Measurements from ENCODE around the gene DLG1. TPM values are rescaled to one million over a fixed set of nuclear protein-coding genes. Genes with fewer than 3 reads are reported as not detected.

The DLG1 gene
- polyA plus RNA-seq, 1 donor from 2014 or later: 43.9 TPM

DNA sequence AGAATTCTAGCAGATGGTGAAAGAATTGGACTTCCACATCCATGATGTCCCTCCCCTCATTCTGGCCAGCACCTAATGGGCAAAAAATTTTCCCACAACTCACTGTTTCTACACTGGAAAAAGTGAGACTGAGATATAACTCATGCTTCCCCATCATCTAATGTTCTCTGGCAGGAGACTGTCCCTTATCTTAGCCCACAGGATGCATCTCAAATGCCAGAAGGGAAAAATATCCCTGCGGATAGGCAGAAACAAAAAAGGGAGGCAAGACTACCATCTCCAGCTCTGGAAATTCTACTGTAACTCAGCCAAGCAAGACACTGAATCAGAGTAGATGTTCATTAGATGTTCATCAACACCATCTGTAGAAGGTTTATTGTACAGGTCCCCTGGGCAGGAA lies 58.6 kb downstream of the DLG1 start:
- Histone ChIP-seq H4K20me1 (ENCODE audit: insufficient read depth) (no peaks in the 10 kb centered on the region), H3K9me3 (ENCODE audit: low read length) (peaks cover 3% of the 10 kb centered on the region)

DNA sequence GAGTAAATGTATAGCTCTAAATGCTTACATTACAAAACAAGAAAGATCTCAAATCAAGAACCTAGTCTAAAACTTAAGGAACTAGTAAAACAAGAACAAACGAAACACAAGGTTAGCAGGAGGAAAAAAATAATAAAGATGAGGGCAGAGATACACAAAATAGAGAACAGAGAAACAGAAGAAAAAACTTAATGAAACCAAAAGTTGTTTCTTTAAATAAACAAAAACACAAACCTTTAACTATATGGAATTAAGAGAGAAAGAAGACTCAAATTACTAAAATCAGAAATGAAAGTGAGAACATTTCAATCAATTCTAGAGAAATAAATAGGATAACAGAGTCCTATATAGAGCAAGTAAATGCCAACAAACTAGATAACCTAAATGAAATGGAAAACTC lies 59.6 kb downstream of the DLG1 start:
- Histone ChIP-seq H3K27ac (ENCODE audit: low read length) (no peak overlapping the region), H3K9ac (ENCODE audit: low read length) (no peak overlapping the region), H3K9me2 (ENCODE audit: insufficient read depth, low read length) (no peaks in the 10 kb centered on the region), H3F3A (ENCODE audit: insufficient read depth, low read length, poor library complexity, severe bottlenecking) (no peaks in the 10 kb centered on the region), H3K27me3 (ENCODE audit: insufficient read depth, low read depth, low read length) (no peaks in the 10 kb centered on the region), H3K36me3 (ENCODE audit: insufficient read depth, low read length) (peaks cover 3% of the 10 kb centered on the region), H3K79me2 (replicated peaks; ENCODE audit: insufficient read depth, low read length) (peaks cover 46% of the 10 kb centered on the region), H4K20me1 (ENCODE audit: insufficient read depth) (no peaks in the 10 kb centered on the region), H3K4me3 (ENCODE audit: low read length) (no peak overlapping the region), H2AFZ (ENCODE audit: low read depth, low read length) (no peak overlapping the region), H3K4me2 (ENCODE audit: low read length) (no peak overlapping the region), H3K9me3 (ENCODE audit: low read length) (peaks cover 3% of the 10 kb centered on the region)
- no peak for TF ChIP-seq MXI1 (conservative IDR thresholded peaks at IDR 0.05; ENCODE audit: poor library complexity, severe bottlenecking)
- TF ChIP-seq, protein P1, sequence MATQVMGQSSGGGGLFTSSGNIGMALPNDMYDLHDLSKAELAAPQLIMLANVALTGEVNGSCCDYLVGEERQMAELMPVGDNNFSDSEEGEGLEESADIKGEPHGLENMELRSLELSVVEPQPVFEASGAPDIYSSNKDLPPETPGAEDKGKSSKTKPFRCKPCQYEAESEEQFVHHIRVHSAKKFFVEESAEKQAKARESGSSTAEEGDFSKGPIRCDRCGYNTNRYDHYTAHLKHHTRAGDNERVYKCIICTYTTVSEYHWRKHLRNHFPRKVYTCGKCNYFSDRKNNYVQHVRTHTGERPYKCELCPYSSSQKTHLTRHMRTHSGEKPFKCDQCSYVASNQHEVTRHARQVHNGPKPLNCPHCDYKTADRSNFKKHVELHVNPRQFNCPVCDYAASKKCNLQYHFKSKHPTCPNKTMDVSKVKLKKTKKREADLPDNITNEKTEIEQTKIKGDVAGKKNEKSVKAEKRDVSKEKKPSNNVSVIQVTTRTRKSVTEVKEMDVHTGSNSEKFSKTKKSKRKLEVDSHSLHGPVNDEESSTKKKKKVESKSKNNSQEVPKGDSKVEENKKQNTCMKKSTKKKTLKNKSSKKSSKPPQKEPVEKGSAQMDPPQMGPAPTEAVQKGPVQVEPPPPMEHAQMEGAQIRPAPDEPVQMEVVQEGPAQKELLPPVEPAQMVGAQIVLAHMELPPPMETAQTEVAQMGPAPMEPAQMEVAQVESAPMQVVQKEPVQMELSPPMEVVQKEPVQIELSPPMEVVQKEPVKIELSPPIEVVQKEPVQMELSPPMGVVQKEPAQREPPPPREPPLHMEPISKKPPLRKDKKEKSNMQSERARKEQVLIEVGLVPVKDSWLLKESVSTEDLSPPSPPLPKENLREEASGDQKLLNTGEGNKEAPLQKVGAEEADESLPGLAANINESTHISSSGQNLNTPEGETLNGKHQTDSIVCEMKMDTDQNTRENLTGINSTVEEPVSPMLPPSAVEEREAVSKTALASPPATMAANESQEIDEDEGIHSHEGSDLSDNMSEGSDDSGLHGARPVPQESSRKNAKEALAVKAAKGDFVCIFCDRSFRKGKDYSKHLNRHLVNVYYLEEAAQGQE (IDR thresholded peaks at IDR 0.05; ENCODE audit: borderline replicate concordance): no peak
- TF ChIP-seq, protein P2, sequence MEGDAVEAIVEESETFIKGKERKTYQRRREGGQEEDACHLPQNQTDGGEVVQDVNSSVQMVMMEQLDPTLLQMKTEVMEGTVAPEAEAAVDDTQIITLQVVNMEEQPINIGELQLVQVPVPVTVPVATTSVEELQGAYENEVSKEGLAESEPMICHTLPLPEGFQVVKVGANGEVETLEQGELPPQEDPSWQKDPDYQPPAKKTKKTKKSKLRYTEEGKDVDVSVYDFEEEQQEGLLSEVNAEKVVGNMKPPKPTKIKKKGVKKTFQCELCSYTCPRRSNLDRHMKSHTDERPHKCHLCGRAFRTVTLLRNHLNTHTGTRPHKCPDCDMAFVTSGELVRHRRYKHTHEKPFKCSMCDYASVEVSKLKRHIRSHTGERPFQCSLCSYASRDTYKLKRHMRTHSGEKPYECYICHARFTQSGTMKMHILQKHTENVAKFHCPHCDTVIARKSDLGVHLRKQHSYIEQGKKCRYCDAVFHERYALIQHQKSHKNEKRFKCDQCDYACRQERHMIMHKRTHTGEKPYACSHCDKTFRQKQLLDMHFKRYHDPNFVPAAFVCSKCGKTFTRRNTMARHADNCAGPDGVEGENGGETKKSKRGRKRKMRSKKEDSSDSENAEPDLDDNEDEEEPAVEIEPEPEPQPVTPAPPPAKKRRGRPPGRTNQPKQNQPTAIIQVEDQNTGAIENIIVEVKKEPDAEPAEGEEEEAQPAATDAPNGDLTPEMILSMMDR (IDR thresholded peaks at IDR 0.05; ENCODE audit: poor library complexity, severe bottlenecking): no peak
- TF ChIP-seq EZH2 (IDR thresholded peaks at IDR 0.05; ENCODE audit: borderline replicate concordance, insufficient read depth, low read length, poor library complexity, severe bottlenecking): no peak
- no peak for TF ChIP-seq TAF1 (IDR thresholded peaks at IDR 0.05; ENCODE audit: low read depth)
- no peak for TF ChIP-seq POLR2AphosphoS5 (IDR thresholded peaks at IDR 0.05)

More for the DNA sequence above, 58.6 kb downstream of the DLG1 start:
- Histone ChIP-seq H3K27me3 (ENCODE audit: insufficient read depth, low read depth, low read length) (no peaks in the 10 kb centered on the region), H2AFZ (ENCODE audit: low read depth, low read length) (no peak overlapping the region), H3K27ac (ENCODE audit: low read length) (no peak overlapping the region), H3K9ac (ENCODE audit: low read length) (no peak overlapping the region), H3K4me2 (ENCODE audit: low read length) (no peak overlapping the region), H3K4me3 (ENCODE audit: low read length) (no peak overlapping the region), H3K36me3 (ENCODE audit: insufficient read depth, low read length) (peaks cover 3% of the 10 kb centered on the region), H3K9me2 (ENCODE audit: insufficient read depth, low read length) (no peaks in the 10 kb centered on the region), H3K79me2 (replicated peaks; ENCODE audit: insufficient read depth, low read length) (peaks cover 41% of the 10 kb centered on the region), H3F3A (ENCODE audit: insufficient read depth, low read length, poor library complexity, severe bottlenecking) (no peaks in the 10 kb centered on the region)
- TF ChIP-seq RAD21 (conservative IDR thresholded peaks at IDR 0.05) (no peak), TAF1 (IDR thresholded peaks at IDR 0.05; ENCODE audit: low read depth) (no peak), EZH2 (IDR thresholded peaks at IDR 0.05; ENCODE audit: borderline replicate concordance, insufficient read depth, low read length, poor library complexity, severe bottlenecking) (no peak), EP300 (conservative IDR thresholded peaks at IDR 0.05; ENCODE audit: poor library complexity, severe bottlenecking) (no peak), MXI1 (conservative IDR thresholded peaks at IDR 0.05; ENCODE audit: poor library complexity, severe bottlenecking) (no peak), POLR2AphosphoS5 (IDR thresholded peaks at IDR 0.05) (no peak), SMC3 (conservative IDR thresholded peaks at IDR 0.05; ENCODE audit: poor library complexity) (no peak)
- TF ChIP-seq, protein P1 (IDR thresholded peaks at IDR 0.05; ENCODE audit: borderline replicate concordance): no peak
- TF ChIP-seq, protein P2 (IDR thresholded peaks at IDR 0.05; ENCODE audit: poor library complexity, severe bottlenecking): no peak

Data from neural cell (in vitro differentiated cells).